Measurements from ENCODE around the gene ATP1B4.
A peak's percentile ranks its signal among the peaks of the same experiment; 100 is the strongest.

GRCh38 chrX:120365320-120365719 lies 3.4 kb downstream of the ATP1B4 start:
- TF ChIP-seq, protein P1, sequence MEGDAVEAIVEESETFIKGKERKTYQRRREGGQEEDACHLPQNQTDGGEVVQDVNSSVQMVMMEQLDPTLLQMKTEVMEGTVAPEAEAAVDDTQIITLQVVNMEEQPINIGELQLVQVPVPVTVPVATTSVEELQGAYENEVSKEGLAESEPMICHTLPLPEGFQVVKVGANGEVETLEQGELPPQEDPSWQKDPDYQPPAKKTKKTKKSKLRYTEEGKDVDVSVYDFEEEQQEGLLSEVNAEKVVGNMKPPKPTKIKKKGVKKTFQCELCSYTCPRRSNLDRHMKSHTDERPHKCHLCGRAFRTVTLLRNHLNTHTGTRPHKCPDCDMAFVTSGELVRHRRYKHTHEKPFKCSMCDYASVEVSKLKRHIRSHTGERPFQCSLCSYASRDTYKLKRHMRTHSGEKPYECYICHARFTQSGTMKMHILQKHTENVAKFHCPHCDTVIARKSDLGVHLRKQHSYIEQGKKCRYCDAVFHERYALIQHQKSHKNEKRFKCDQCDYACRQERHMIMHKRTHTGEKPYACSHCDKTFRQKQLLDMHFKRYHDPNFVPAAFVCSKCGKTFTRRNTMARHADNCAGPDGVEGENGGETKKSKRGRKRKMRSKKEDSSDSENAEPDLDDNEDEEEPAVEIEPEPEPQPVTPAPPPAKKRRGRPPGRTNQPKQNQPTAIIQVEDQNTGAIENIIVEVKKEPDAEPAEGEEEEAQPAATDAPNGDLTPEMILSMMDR (IDR thresholded peaks at IDR 0.05): peak in 4 of 6 experiments; percentile 11 to 41 (median 38)
- no peak for TF ChIP-seq POLR2A (IDR thresholded peaks at IDR 0.05)

All from adrenal gland (tissue), 5 donors.